Upper lobe of left lung (tissue), 4 donors: ENCODE data around the gene SFSWAP.

Experiments used
- POLR2A ChIP-seq, 4 donors: fragments of 450-650 bp; IDR thresholded peaks; one replicate each; pipeline ENCODE4 v1.5.1; 2016 to 2017; ENCODE audit warnings: antibody characterized with exemption in 4 of 4, mild to moderate bottlenecking in 2 of 4
- POLR2AphosphoS5 ChIP-seq, 2 donors: sonication (generic); formaldehyde crosslinking; IDR thresholded peaks; one replicate each; pipeline ENCODE4 v1.5.1; 2017; ENCODE audit warnings: antibody characterized with exemption in 2 of 2

GRCh38 chr12:131825146-131825892 lies 114.4 kb downstream of the SFSWAP start:
- no peak for TF ChIP-seq POLR2AphosphoS5 (IDR thresholded peaks at IDR 0.05)
- no peak for TF ChIP-seq POLR2A (IDR thresholded peaks at IDR 0.05)
